GM12891 (cell line): ENCODE measurements around the gene WDR45B.

Experiments
- POLR2A ChIP-seq: IDR thresholded peaks from 2 replicates; pipeline ENCODE4 v1.6.1; 2011; ENCODE audit warnings: low read depth, low read length, control low read depth
- POLR2AphosphoS5 ChIP-seq: IDR thresholded peaks from 2 replicates; pipeline ENCODE4 v1.6.1; 2011; ENCODE audit warnings: low read depth, low read length, control low read depth
- POU2F2 ChIP-seq: IDR thresholded peaks from 2 replicates; pipeline ENCODE4 v1.6.1; 2011; ENCODE audit warnings: low read depth, mild to moderate bottlenecking, control low read depth, low read length, moderate library complexity
- TAF1 ChIP-seq: IDR thresholded peaks from 2 replicates; pipeline ENCODE4 v1.6.1; 2011; ENCODE audit warnings: low read depth, low read length, control low read depth

DNA sequence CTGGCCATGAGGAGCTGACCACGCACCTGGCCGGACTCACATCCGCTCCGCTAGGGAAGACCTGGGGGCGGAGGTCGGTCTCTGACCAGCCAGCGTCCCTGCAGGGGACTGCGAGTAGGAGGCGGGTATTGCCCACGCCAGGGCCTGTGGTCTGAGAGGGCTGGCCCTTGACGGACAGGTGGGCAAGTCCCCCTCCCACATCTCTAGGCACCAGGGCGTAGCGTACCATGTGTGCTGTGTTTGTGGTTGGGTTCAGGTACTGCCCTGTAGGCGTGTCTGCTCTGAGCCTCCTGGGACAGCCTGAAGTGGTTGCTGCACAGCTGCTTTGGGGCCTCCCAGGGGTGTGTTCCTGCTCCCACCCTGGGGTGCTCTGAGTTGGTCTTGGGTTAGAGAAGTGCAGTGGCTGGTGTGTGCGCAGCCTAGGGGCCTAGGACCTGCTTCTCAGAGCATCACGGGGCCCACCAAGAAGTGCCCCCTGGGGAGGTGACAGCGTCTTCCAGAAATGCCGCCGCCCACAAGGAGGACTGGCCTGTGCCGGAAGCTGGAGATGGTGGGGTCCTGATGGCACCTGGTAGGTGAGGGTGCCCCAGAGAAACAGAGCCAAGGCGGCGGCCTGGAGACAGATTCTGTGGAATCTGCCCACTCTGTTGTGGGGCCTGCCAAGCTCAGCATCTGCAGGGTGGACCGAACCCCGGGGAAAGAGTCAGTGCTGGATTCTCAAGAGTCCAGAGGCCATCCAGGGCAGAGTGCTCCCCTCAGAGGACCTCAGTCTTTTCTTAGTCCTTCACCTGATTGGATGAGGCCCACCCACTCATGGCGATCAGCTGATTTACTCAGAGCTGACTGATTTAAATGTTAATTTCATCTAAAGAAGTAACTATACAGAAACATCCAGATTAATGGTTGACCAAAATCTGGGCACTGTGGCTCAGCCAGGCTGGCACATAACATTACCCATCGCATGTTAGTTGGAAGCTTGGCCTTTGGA is 48.3 kb downstream of the WDR45B start:
- TF ChIP-seq POLR2A = no peak
- no peak for TF ChIP-seq POLR2AphosphoS5
- no peak for TF ChIP-seq TAF1
- no peak for TF ChIP-seq POU2F2
